Measurements from ENCODE around the gene CDH23. TPM values are rescaled to one million over a fixed set of nuclear protein-coding genes. Genes with fewer than 3 reads are reported as not detected.

The CDH23 gene
- total RNA-seq, 1 experiment from 2014 or later, result 0.02 TPM

GRCh38 chr10:71444284-71445054, 47.7 kb downstream of the CDH23 start:
- no peaks in the 10 kb centered on the region for H3K27me3 ChIP-seq
- no peak overlapping the region for H3K27ac ChIP-seq
- no peaks in the 10 kb centered on the region for H3K4me1 ChIP-seq
- H3K4me3 ChIP-seq, result no peak overlapping the region
- no peak for DNase-seq
- H3K9me3 ChIP-seq (replicated peaks), result no peaks in the 10 kb centered on the region
- no peaks in the 10 kb centered on the region for H3K36me3 ChIP-seq

- no peak for DNase-seq
- Histone ChIP-seq H3K27ac (no peak overlapping the region), H3K4me3 (no peak overlapping the region), H3K27me3 (no peaks in the 10 kb centered on the region), H3K9me3 (replicated peaks) (no peaks in the 10 kb centered on the region), H3K4me1 (no peaks in the 10 kb centered on the region), H3K36me3 (no peaks in the 10 kb centered on the region)
Measured at GRCh38 chr10:71447676-71448075, 51.0 kb downstream of the CDH23 start.

GRCh38 chr10:71448146-71448545, 51.4 kb downstream of the CDH23 start:
- Histone ChIP-seq H3K36me3 (no peaks in the 10 kb centered on the region), H3K4me3 (no peak overlapping the region), H3K4me1 (no peaks in the 10 kb centered on the region), H3K27me3 (no peaks in the 10 kb centered on the region), H3K9me3 (replicated peaks) (no peaks in the 10 kb centered on the region), H3K27ac (no peak overlapping the region)
- DNase-seq, result no peak

- no peak for DNase-seq
- H3K36me3 ChIP-seq, result no peaks in the 10 kb centered on the region
- no peaks in the 10 kb centered on the region for H3K4me1 ChIP-seq
- no peak overlapping the region for H3K27ac ChIP-seq
- H3K27me3 ChIP-seq, result no peaks in the 10 kb centered on the region
- no peak overlapping the region for H3K4me3 ChIP-seq
- H3K9me3 ChIP-seq (replicated peaks), result no peaks in the 10 kb centered on the region
Measured at GRCh38 chr10:71449026-71449425, 52.3 kb downstream of the CDH23 start.

GRCh38 chr10:71451754-71452153, 55.0 kb downstream of the CDH23 start:
- Histone ChIP-seq H3K27me3 (no peaks in the 10 kb centered on the region), H3K27ac (no peak overlapping the region), H3K4me1 (no peaks in the 10 kb centered on the region), H3K36me3 (no peaks in the 10 kb centered on the region), H3K9me3 (replicated peaks) (no peaks in the 10 kb centered on the region), H3K4me3 (no peak overlapping the region)
- no peak for DNase-seq

- Histone ChIP-seq H3K36me3 (no peaks in the 10 kb centered on the region), H3K9me3 (replicated peaks) (no peaks in the 10 kb centered on the region), H3K4me1 (no peaks in the 10 kb centered on the region), H3K27ac (no peak overlapping the region), H3K4me3 (no peak overlapping the region), H3K27me3 (no peaks in the 10 kb centered on the region)
- no peak for DNase-seq
Measured at GRCh38 chr10:71453186-71453585, 56.5 kb downstream of the CDH23 start.

GRCh38 chr10:71454347-71454746, 57.6 kb downstream of the CDH23 start:
- Histone ChIP-seq H3K9me3 (replicated peaks) (no peaks in the 10 kb centered on the region), H3K27me3 (no peaks in the 10 kb centered on the region), H3K4me1 (no peaks in the 10 kb centered on the region), H3K4me3 (no peak overlapping the region), H3K27ac (no peak overlapping the region), H3K36me3 (no peaks in the 10 kb centered on the region)
- DNase-seq, result no peak

- Histone ChIP-seq H3K9me3 (replicated peaks) (no peaks in the 10 kb centered on the region), H3K36me3 (no peaks in the 10 kb centered on the region), H3K4me1 (no peaks in the 10 kb centered on the region), H3K4me3 (no peak overlapping the region), H3K27ac (no peak overlapping the region), H3K27me3 (no peaks in the 10 kb centered on the region)
- DNase-seq, result no peak
Measured at GRCh38 chr10:71455035-71455434, 58.3 kb downstream of the CDH23 start.

- Histone ChIP-seq H3K4me1 (no peaks in the 10 kb centered on the region), H3K36me3 (no peaks in the 10 kb centered on the region), H3K27ac (no peak overlapping the region), H3K27me3 (no peaks in the 10 kb centered on the region), H3K9me3 (replicated peaks) (no peaks in the 10 kb centered on the region), H3K4me3 (no peak overlapping the region)
- DNase-seq, result no peak
Measured at GRCh38 chr10:71456631-71457030, 59.9 kb downstream of the CDH23 start.

- Histone ChIP-seq H3K4me1 (no peaks in the 10 kb centered on the region), H3K27me3 (no peaks in the 10 kb centered on the region), H3K36me3 (no peaks in the 10 kb centered on the region), H3K9me3 (replicated peaks) (no peaks in the 10 kb centered on the region), H3K27ac (no peak overlapping the region), H3K4me3 (no peak overlapping the region)
- no peak for DNase-seq
Measured at GRCh38 chr10:71457908-71458307, 61.2 kb downstream of the CDH23 start.

GRCh38 chr10:71458387-71458786, 61.7 kb downstream of the CDH23 start:
- H3K27me3 ChIP-seq, result no peaks in the 10 kb centered on the region
- H3K36me3 ChIP-seq, result no peaks in the 10 kb centered on the region

GRCh38 chr10:71459513-71459912, 62.8 kb downstream of the CDH23 start:
- H3K27ac ChIP-seq, result no peak overlapping the region
- H3K27me3 ChIP-seq, result no peaks in the 10 kb centered on the region
- no peaks in the 10 kb centered on the region for H3K4me1 ChIP-seq
- no peaks in the 10 kb centered on the region for H3K9me3 ChIP-seq (replicated peaks)
- no peak overlapping the region for H3K4me3 ChIP-seq
- DNase-seq, result peak in 1 of 2 experiments; percentile 11
- no peaks in the 10 kb centered on the region for H3K36me3 ChIP-seq

More at GRCh38 chr10:71458387-71458786, 61.7 kb downstream of the CDH23 start:
- H3K4me1 ChIP-seq, result no peaks in the 10 kb centered on the region
- H3K4me3 ChIP-seq, result no peak overlapping the region
- DNase-seq, result no peak
- no peaks in the 10 kb centered on the region for H3K9me3 ChIP-seq (replicated peaks)
- H3K27ac ChIP-seq, result no peak overlapping the region

- no peak for DNase-seq
- H3K36me3 ChIP-seq, result no peaks in the 10 kb centered on the region
- H3K4me1 ChIP-seq, result no peaks in the 10 kb centered on the region
- H3K27ac ChIP-seq, result no peak overlapping the region
- no peaks in the 10 kb centered on the region for H3K27me3 ChIP-seq
- H3K9me3 ChIP-seq (replicated peaks), result no peaks in the 10 kb centered on the region
- no peak overlapping the region for H3K4me3 ChIP-seq
Measured at GRCh38 chr10:71460615-71461014, 63.9 kb downstream of the CDH23 start.

GRCh38 chr10:71461457-71461856, 64.7 kb downstream of the CDH23 start:
- Histone ChIP-seq H3K27ac (no peak overlapping the region), H3K27me3 (no peaks in the 10 kb centered on the region), H3K36me3 (no peaks in the 10 kb centered on the region), H3K4me3 (no peak overlapping the region), H3K9me3 (replicated peaks) (no peaks in the 10 kb centered on the region), H3K4me1 (no peaks in the 10 kb centered on the region)
- DNase-seq, result no peak

GRCh38 chr10:71462062-71462935, 65.6 kb downstream of the CDH23 start:
- Histone ChIP-seq H3K36me3 (no peaks in the 10 kb centered on the region), H3K4me1 (no peaks in the 10 kb centered on the region), H3K27ac (no peak overlapping the region), H3K27me3 (no peaks in the 10 kb centered on the region), H3K4me3 (no peak overlapping the region), H3K9me3 (replicated peaks) (no peaks in the 10 kb centered on the region)
- DNase-seq, result no peak
